Upper lobe of right lung (tissue), 1 donor: ENCODE measurements around the gene PPIP5K1. TPM values are rescaled to one million over a fixed set of nuclear protein-coding genes. Genes with fewer than 3 reads are reported as not detected.

ENCODE experiments used
- ATAC-seq: fragments of 200-7000 bp; cut with Tn5 transposase; one replicate; pipeline ENCODE4 v1.9.1; 2020; ENCODE audit warnings: mild to moderate bottlenecking, moderate library complexity
- DNase-seq: peaks from one replicate; pipeline ENCODE4 v3.0.0-alpha.2; 2020
- H3K27ac ChIP-seq: fragments of 200-600 bp; one replicate; pipeline ENCODE4 v1.8.0; 2022
- H3K27me3 ChIP-seq: fragments of 200-600 bp; one replicate; pipeline ENCODE4 v1.8.0; 2022; ENCODE audit warnings: mild to moderate bottlenecking
- H3K36me3 ChIP-seq: fragments of 200-600 bp; one replicate; pipeline ENCODE4 v1.8.0; 2022
- H3K4me1 ChIP-seq: fragments of 200-600 bp; one replicate; pipeline ENCODE4 v1.8.0; 2022
- H3K4me3 ChIP-seq: fragments of 200-600 bp; one replicate; pipeline ENCODE4 v1.8.0; 2022; ENCODE audit warnings: mild to moderate bottlenecking
- H3K9me3 ChIP-seq: fragments of 200-600 bp; one replicate; pipeline ENCODE4 v1.8.0; 2022
- intact Hi-C: fragments of 100-400 bp; cut with DNase I; formaldehyde crosslinking; loops from one replicate; pipeline ENCODE4 v1.11.0; 2022
- total RNA-seq: library from RNA; stranded (reverse); fragmentation: NEBNext Ultra II Directional; extraction: Animal tissue kit (Norgen Biotek cat#: 25700); gene quantifications from one replicate; pipeline ENCODE4 v1.2.1, GENCODE V29; 2021
- TF ChIP-seq, protein P1 (sequence below): fragments of 200-600 bp; IDR thresholded peaks from one replicate; pipeline ENCODE4 v1.8.0; 2022; ENCODE audit warnings: antibody characterized with exemption
- donor health status: DM: no; HTN: yes; CAD: no; lungs with severe emphysema.

The PPIP5K1 gene
- total RNA-seq, 1 donor from 2014 or later, result 27.3 TPM

DNA sequence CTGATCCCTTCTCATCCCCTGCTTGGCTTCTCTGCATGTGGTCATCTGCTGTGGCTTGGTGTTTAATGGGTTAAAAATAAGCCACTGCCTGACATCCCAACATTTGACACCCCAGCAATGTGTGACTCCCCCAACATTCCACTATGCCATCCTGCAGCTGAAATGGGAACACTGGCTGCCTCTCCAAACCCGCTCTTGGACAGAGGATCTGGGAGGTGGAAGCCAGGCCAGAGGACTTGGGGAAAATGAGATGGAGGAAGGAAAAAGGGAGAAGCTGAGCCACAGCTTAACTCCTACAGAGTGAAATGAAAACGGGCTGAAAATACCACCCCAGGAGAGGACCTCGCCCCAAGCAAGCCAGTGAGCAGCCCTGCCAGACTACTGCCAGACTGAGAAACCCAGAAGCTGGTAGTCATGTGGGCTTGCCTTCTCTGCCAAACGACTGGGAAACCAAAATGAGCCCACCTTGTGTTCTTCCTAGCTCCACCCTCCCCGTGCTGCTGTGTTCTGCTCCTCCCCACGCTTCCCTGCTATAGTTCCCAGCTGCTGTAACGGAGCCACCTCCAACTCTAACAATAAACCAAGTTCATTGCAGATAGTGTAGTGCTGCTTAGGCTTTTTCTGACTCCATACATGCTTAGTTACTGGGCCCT is 58.9 kb downstream of the PPIP5K1 start:
- no peak for DNase-seq
- Histone ChIP-seq H3K4me1 (no peaks in the 10 kb centered on the region), H3K27me3 (no peaks in the 10 kb centered on the region), H3K36me3 (no peaks in the 10 kb centered on the region), H3K4me3 (no peak overlapping the region), H3K27ac (no peak overlapping the region), H3K9me3 (no peaks in the 10 kb centered on the region)
- TF ChIP-seq, protein P1, sequence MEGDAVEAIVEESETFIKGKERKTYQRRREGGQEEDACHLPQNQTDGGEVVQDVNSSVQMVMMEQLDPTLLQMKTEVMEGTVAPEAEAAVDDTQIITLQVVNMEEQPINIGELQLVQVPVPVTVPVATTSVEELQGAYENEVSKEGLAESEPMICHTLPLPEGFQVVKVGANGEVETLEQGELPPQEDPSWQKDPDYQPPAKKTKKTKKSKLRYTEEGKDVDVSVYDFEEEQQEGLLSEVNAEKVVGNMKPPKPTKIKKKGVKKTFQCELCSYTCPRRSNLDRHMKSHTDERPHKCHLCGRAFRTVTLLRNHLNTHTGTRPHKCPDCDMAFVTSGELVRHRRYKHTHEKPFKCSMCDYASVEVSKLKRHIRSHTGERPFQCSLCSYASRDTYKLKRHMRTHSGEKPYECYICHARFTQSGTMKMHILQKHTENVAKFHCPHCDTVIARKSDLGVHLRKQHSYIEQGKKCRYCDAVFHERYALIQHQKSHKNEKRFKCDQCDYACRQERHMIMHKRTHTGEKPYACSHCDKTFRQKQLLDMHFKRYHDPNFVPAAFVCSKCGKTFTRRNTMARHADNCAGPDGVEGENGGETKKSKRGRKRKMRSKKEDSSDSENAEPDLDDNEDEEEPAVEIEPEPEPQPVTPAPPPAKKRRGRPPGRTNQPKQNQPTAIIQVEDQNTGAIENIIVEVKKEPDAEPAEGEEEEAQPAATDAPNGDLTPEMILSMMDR, result no peak
- intact Hi-C loops, result no loop called here
- no peak for ATAC-seq

DNA sequence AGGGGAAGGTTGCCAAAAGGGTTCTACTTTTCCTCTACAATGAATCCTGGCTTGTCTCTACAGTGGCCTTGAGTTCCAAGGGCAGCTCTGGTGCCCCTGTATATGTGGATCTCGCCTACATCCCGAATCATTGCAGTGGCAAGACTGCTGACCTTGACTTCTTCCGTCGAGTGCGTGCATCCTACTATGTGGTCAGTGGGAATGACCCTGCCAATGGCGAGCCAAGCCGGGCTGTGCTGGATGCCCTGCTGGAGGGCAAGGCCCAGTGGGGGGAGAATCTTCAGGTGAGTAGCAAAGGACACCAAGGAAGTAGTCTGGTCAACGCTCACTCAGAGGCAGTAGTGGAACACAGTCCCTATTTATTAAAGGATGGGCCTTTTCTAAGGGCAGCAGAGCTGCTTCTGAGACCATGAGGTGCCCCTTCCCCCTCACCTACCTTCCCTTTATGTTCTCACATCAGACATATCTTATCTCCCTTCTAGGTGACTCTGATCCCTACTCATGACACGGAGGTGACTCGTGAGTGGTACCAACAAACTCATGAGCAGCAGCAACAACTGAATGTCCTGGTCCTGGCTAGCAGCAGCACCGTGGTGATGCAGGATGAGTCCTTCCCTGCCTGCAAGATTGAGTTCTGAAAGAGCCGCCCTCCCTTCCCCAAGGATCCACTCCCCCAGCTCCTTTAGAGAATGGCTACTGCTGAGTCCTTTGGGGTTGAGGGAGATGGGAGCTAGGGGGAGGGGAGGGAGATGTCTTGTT is 60.2 kb downstream of the PPIP5K1 start:
- TF ChIP-seq, protein P1, result no peak
- DNase-seq (no peak), ATAC-seq (no peak)
- H3K27ac ChIP-seq, result no peak overlapping the region
- H3K4me3 ChIP-seq, result no peak overlapping the region
- no peaks in the 10 kb centered on the region for H3K4me1 ChIP-seq
- no peaks in the 10 kb centered on the region for H3K36me3 ChIP-seq
- no peaks in the 10 kb centered on the region for H3K9me3 ChIP-seq
- intact Hi-C loops, result no loop called here
- no peaks in the 10 kb centered on the region for H3K27me3 ChIP-seq

- H3K27ac ChIP-seq, result no peak overlapping the region
- no peak overlapping the region for H3K4me3 ChIP-seq
- H3K27me3 ChIP-seq, result no peaks in the 10 kb centered on the region
- no peaks in the 10 kb centered on the region for H3K4me1 ChIP-seq
- H3K9me3 ChIP-seq, result no peaks in the 10 kb centered on the region
- H3K36me3 ChIP-seq, result no peaks in the 10 kb centered on the region
- TF ChIP-seq, protein P1, result no peak
- DNase-seq (no peak), ATAC-seq (no peak)
- intact Hi-C loops, result no loop called here
Measured at GRCh38 chr15:43529141-43529540, 60.9 kb downstream of the PPIP5K1 start.

- no peak overlapping the region for H3K27ac ChIP-seq
- H3K27me3 ChIP-seq, result no peaks in the 10 kb centered on the region
- no peaks in the 10 kb centered on the region for H3K36me3 ChIP-seq
- H3K4me1 ChIP-seq, result no peaks in the 10 kb centered on the region
- DNase-seq (no peak), ATAC-seq (no peak)
- no peaks in the 10 kb centered on the region for H3K9me3 ChIP-seq
- TF ChIP-seq, protein P1, result no peak
- intact Hi-C loops, result no loop called here
- no peak overlapping the region for H3K4me3 ChIP-seq
Measured at GRCh38 chr15:43528542-43529007, 61.4 kb downstream of the PPIP5K1 start.

DNA sequence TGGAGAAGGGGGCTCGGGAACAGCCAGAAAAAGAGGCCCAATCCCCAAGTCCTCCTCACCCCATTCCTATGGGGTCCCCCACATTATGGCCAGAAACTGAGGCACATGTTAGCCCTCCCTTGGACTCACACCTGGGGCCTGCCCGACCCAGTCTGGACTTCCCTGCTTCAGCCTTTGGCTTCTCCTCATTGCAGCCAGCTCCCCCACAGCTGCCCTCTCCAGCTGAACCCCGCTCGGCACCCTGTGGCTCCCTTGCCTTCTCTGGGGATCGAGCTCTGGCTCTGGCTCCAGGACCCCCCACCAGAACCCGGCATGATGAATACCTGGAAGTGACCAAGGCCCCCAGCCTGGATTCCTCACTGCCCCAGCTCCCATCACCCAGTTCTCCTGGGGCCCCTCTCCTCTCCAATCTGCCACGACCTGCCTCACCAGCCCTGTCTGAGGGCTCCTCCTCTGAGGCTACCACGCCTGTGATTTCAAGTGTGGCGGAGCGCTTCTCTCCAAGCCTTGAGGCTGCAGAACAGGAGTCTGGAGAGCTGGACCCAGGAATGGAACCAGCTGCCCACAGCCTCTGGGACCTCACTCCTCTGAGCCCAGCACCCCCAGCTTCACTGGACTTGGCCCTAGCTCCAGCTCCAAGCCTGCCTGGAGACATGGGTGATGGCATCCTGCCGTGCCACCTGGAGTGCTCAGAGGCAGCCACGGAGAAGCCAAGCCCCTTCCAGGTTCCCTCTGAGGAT is 62.0 kb downstream of the PPIP5K1 start:
- no peak overlapping the region for H3K27ac ChIP-seq
- H3K4me1 ChIP-seq, result no peaks in the 10 kb centered on the region
- TF ChIP-seq, protein P1, result no peak
- no peaks in the 10 kb centered on the region for H3K9me3 ChIP-seq
- ATAC-seq (no peak), DNase-seq (no peak)
- no peak overlapping the region for H3K4me3 ChIP-seq
- intact Hi-C loops, result no loop called here
- H3K27me3 ChIP-seq, result no peaks in the 10 kb centered on the region
- H3K36me3 ChIP-seq, result no peaks in the 10 kb centered on the region
